Loucy (cell line): ENCODE data around the gene FGD5.

Source experiments
- EZH2phosphoT487 ChIP-seq: fragments of 200-600 bp; IDR thresholded peaks from 2 replicates; pipeline ENCODE4 v1.6.1; 2018; ENCODE audit warnings: antibody characterized with exemption, mild to moderate bottlenecking, moderate library complexity, borderline replicate concordance
- TF ChIP-seq, protein P1 (sequence below): fragments of 200-600 bp; sonication (generic); conservative IDR thresholded peaks from 2 replicates; pipeline ENCODE4 v1.5.1; 2014; ENCODE audit warnings: mild to moderate bottlenecking, antibody characterized with exemption, low read length

DNA sequence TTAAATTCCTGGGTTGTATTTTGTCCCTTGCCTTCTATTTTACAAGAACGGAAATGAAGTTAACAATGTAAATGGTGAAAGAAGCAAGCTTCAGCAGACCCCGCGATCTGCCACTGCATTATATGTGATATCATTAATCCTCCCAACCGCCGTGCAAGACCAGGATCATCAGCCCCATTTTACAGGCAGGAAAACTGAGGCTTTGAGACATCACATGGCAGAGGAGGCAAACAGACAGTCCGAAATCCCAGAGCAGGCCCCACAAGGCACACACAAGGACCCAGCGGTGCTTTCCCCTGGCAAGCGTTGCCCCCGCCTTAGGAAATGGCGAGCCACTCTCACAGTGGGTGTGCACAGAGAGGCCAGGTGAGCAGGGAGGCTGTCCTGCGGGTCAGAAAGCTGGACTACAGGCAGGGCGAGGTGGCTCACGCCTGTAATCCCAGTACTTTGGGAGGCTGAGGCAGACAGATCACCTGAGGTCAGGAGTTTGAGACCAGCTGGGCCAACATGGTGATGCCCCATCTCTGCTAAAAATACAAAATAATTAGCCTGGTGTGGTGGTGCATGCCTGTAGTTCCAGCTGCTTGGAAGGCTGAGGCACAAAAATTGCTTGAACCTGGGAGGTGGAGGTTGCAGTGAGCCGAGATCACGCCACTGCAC lies 16.2 kb downstream of the FGD5 start:
- TF ChIP-seq, protein P1, sequence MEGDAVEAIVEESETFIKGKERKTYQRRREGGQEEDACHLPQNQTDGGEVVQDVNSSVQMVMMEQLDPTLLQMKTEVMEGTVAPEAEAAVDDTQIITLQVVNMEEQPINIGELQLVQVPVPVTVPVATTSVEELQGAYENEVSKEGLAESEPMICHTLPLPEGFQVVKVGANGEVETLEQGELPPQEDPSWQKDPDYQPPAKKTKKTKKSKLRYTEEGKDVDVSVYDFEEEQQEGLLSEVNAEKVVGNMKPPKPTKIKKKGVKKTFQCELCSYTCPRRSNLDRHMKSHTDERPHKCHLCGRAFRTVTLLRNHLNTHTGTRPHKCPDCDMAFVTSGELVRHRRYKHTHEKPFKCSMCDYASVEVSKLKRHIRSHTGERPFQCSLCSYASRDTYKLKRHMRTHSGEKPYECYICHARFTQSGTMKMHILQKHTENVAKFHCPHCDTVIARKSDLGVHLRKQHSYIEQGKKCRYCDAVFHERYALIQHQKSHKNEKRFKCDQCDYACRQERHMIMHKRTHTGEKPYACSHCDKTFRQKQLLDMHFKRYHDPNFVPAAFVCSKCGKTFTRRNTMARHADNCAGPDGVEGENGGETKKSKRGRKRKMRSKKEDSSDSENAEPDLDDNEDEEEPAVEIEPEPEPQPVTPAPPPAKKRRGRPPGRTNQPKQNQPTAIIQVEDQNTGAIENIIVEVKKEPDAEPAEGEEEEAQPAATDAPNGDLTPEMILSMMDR = no peak
- TF ChIP-seq EZH2phosphoT487 = no peak
